HG03039 (cell line): Measurements from ENCODE around the gene TAOK1.
A peak's percentile ranks its signal among the peaks of the same experiment; 100 is the strongest.
"Not testable (repeated sequence)": the region's sequence is repeated elsewhere in the genome, so short reads cannot be mapped to it uniquely, and the experiment has no call there.

Experiments used
- ATAC-seq: cut with Tn5 transposase; IDR thresholded peaks from one replicate; pipeline ENCODE4 v1.9.1; 2021; ENCODE audit warnings: mild to moderate bottlenecking, moderate library complexity; ENCODE audit not compliant: unreplicated experiment

Gene TAOK1

GRCh38 chr17:29533976-29534375 is 143.8 kb downstream of the TAOK1 start:
- ATAC-seq = no peak

GRCh38 chr17:29544066-29544465 is 153.9 kb downstream of the TAOK1 start:
- ATAC-seq = no peak

GRCh38 chr17:29546085-29546484 is 155.9 kb downstream of the TAOK1 start:
- ATAC-seq = no peak

- no peak for ATAC-seq
Measured at GRCh38 chr17:29546830-29547229, 156.7 kb downstream of the TAOK1 start.

GRCh38 chr17:29549177-29549923 is 159.2 kb downstream of the TAOK1 start:
- no peak for ATAC-seq

- ATAC-seq = no peak
Measured at GRCh38 chr17:29555840-29556239, 165.7 kb downstream of the TAOK1 start.

GRCh38 chr17:29557085-29557738 is 167.0 kb downstream of the TAOK1 start:
- no peak for ATAC-seq

GRCh38 chr17:29557739-29558116 is 167.6 kb downstream of the TAOK1 start:
- no peak for ATAC-seq

- not testable (repeated sequence) for ATAC-seq
Measured at GRCh38 chr17:29558139-29558538, 168.0 kb downstream of the TAOK1 start.

- ATAC-seq = no peak
Measured at GRCh38 chr17:29559640-29560039, 169.5 kb downstream of the TAOK1 start.

- ATAC-seq = no peak
Measured at GRCh38 chr17:29560316-29560715, 170.2 kb downstream of the TAOK1 start.

- ATAC-seq = no peak
Measured at GRCh38 chr17:29561554-29562517, 171.7 kb downstream of the TAOK1 start.

GRCh38 chr17:29562615-29563014 is 172.5 kb downstream of the TAOK1 start:
- ATAC-seq = no peak

- ATAC-seq = no peak
Measured at GRCh38 chr17:29563816-29564215, 173.7 kb downstream of the TAOK1 start.

GRCh38 chr17:29565643-29566472 is 175.7 kb downstream of the TAOK1 start:
- ATAC-seq = peak; percentile 5

GRCh38 chr17:29566473-29567303 is 176.5 kb downstream of the TAOK1 start, which contains the start of gene ABHD15:
Gene ABHD15, minus strand, starts transcription at chr17:29567037. Its CDS starts 71 bp downstream, at chr17:29566966.
- peak; percentile 18 for ATAC-seq

GRCh38 chr17:29567304-29567553 is 177.1 kb downstream of the TAOK1 start:
- ATAC-seq = peak; percentile 2

- peak; percentile 32 for ATAC-seq
Measured at GRCh38 chr17:29567554-29568330, 177.6 kb downstream of the TAOK1 start.
